ENCODE measurements around the gene USP53.
A peak's percentile ranks its signal among the peaks of the same experiment; 100 is the strongest.

Gene USP53

GRCh38 chr4:119209077-119209476, 3.4 kb upstream of the USP53 start:
- no peaks in the 10 kb centered on the region for H3K27me3 ChIP-seq (ENCODE audit: insufficient read depth, insufficient read length)
- H3K9ac ChIP-seq (ENCODE audit: insufficient read length, low read depth): no peak overlapping the region
- no peaks in the 10 kb centered on the region for H3K9me3 ChIP-seq (ENCODE audit: insufficient read depth, low read length)
- no peak overlapping the region for H3K4me3 ChIP-seq (ENCODE audit: insufficient read length, low read depth)
- no peaks in the 10 kb centered on the region for H3K36me3 ChIP-seq (ENCODE audit: insufficient read depth, insufficient read length, low read length)
- H3K4me1 ChIP-seq (ENCODE audit: insufficient read depth, insufficient read length): no peaks in the 10 kb centered on the region
- no peak for DNase-seq (ENCODE audit: low read depth, low spot score)
- TF ChIP-seq SUZ12 (IDR thresholded peaks at IDR 0.05; ENCODE audit: extremely low read depth, insufficient read depth, insufficient read length) (no peak), ZNF274 (IDR thresholded peaks at IDR 0.05; ENCODE audit: low read depth, low read length) (no peak), YY1 (IDR thresholded peaks at IDR 0.05; ENCODE audit: insufficient read depth, insufficient read length) (no peak)

GRCh38 chr4:119209586-119209985, 2.9 kb upstream of the USP53 start:
- no peak overlapping the region for H3K4me3 ChIP-seq (ENCODE audit: insufficient read length, low read depth)
- H3K4me1 ChIP-seq (ENCODE audit: insufficient read depth, insufficient read length): no peaks in the 10 kb centered on the region
- no peak for DNase-seq (ENCODE audit: low read depth, low spot score)
- H3K27me3 ChIP-seq (ENCODE audit: insufficient read depth, insufficient read length): no peaks in the 10 kb centered on the region
- no peak for TF ChIP-seq ZNF274 (IDR thresholded peaks at IDR 0.05; ENCODE audit: low read depth, low read length)
- no peak for TF ChIP-seq YY1 (IDR thresholded peaks at IDR 0.05; ENCODE audit: insufficient read depth, insufficient read length)
- no peak for TF ChIP-seq SUZ12 (IDR thresholded peaks at IDR 0.05; ENCODE audit: extremely low read depth, insufficient read depth, insufficient read length)
- H3K9ac ChIP-seq (ENCODE audit: insufficient read length, low read depth): no peak overlapping the region
- no peaks in the 10 kb centered on the region for H3K36me3 ChIP-seq (ENCODE audit: insufficient read depth, insufficient read length, low read length)
- H3K9me3 ChIP-seq (ENCODE audit: insufficient read depth, low read length): no peaks in the 10 kb centered on the region

DNA sequence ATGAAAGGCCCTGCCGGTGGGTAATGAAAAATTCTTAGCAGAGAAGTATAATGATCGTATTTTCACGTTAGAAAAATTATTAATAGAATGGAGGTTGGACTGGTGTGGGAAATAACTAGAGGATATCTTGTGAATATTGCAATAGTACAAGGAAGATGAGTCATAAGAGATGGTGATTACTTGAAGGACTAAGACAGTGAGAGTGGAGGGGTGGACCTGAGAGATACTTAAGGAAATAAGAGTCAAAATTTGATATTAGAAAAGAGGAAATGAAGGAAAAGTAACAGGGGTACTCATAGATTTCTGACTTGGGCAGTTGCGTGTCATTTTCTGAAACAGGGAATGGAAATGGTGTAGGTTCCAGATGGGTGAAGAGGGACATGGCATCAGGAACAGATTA, 1.7 kb upstream of the USP53 start:
- no peak for TF ChIP-seq SUZ12 (IDR thresholded peaks at IDR 0.05; ENCODE audit: extremely low read depth, insufficient read depth, insufficient read length)
- no peak for TF ChIP-seq ZNF274 (IDR thresholded peaks at IDR 0.05; ENCODE audit: low read depth, low read length)
- TF ChIP-seq YY1 (IDR thresholded peaks at IDR 0.05; ENCODE audit: insufficient read depth, insufficient read length): no peak
- no peaks in the 10 kb centered on the region for H3K9me3 ChIP-seq (ENCODE audit: insufficient read depth, low read length)
- H3K4me3 ChIP-seq (ENCODE audit: insufficient read length, low read depth): no peak overlapping the region
- H3K27me3 ChIP-seq (ENCODE audit: insufficient read depth, insufficient read length): no peaks in the 10 kb centered on the region
- DNase-seq (ENCODE audit: low read depth, low spot score): no peak
- H3K36me3 ChIP-seq (ENCODE audit: insufficient read depth, insufficient read length, low read length): no peaks in the 10 kb centered on the region
- no peak overlapping the region for H3K9ac ChIP-seq (ENCODE audit: insufficient read length, low read depth)
- no peaks in the 10 kb centered on the region for H3K4me1 ChIP-seq (ENCODE audit: insufficient read depth, insufficient read length)

- peak; percentile 36 for DNase-seq (ENCODE audit: low read depth, low spot score)
- TF ChIP-seq SUZ12 (IDR thresholded peaks at IDR 0.05; ENCODE audit: extremely low read depth, insufficient read depth, insufficient read length) (no peak), YY1 (IDR thresholded peaks at IDR 0.05; ENCODE audit: insufficient read depth, insufficient read length) (no peak), ZNF274 (IDR thresholded peaks at IDR 0.05; ENCODE audit: low read depth, low read length) (no peak)
- H3K9ac ChIP-seq (ENCODE audit: insufficient read length, low read depth): peak overlapping the region; percentile 89
These were observed 663 bp upstream of the USP53 start for GRCh38 chr4:119211867-119212233.

GRCh38 chr4:119212964-119213606, 572 bp downstream of the USP53 start:
- Histone ChIP-seq H3K4me1 (ENCODE audit: insufficient read depth, insufficient read length) (no peaks in the 10 kb centered on the region), H3K9ac (ENCODE audit: insufficient read length, low read depth) (peak overlapping the region; percentile 95), H3K36me3 (ENCODE audit: insufficient read depth, insufficient read length, low read length) (peaks cover 10% of the 10 kb centered on the region), H3K9me3 (ENCODE audit: insufficient read depth, low read length) (no peaks in the 10 kb centered on the region), H3K27me3 (ENCODE audit: insufficient read depth, insufficient read length) (no peaks in the 10 kb centered on the region), H3K4me3 (ENCODE audit: insufficient read length, low read depth) (peak overlapping the region; percentile 84)
- peak; percentile 80 for DNase-seq (ENCODE audit: low read depth, low spot score)
- TF ChIP-seq SUZ12 (IDR thresholded peaks at IDR 0.05; ENCODE audit: extremely low read depth, insufficient read depth, insufficient read length) (no peak), ZNF274 (IDR thresholded peaks at IDR 0.05; ENCODE audit: low read depth, low read length) (no peak), YY1 (IDR thresholded peaks at IDR 0.05; ENCODE audit: insufficient read depth, insufficient read length) (no peak)

More at GRCh38 chr4:119211867-119212233, 663 bp upstream of the USP53 start:
- H3K9me3 ChIP-seq (ENCODE audit: insufficient read depth, low read length): no peaks in the 10 kb centered on the region
- H3K4me1 ChIP-seq (ENCODE audit: insufficient read depth, insufficient read length): no peaks in the 10 kb centered on the region
- no peaks in the 10 kb centered on the region for H3K27me3 ChIP-seq (ENCODE audit: insufficient read depth, insufficient read length)
- peak overlapping the region; percentile 54 for H3K4me3 ChIP-seq (ENCODE audit: insufficient read length, low read depth)
- H3K36me3 ChIP-seq (ENCODE audit: insufficient read depth, insufficient read length, low read length): peaks cover under 1% of the 10 kb centered on the region

DNA sequence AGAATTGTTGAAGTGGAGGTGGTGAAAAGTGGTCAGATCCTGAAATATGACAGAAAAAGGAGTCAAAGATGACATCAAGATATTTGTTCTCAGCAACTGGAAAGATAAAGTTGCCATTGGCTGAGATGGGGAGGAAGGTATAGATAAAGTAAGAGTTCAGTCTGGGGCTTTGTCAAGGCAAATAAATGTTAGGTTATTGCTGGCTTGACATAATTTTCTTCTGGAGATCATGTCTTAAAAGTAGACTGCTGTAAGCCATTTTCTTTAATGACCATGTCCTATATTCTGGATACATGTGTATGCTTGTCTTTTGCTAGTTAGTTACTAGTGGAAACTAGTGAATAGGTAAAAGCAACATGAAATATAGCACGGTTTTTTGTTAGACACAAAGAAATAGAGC, 5.6 kb downstream of the USP53 start:
- no peak overlapping the region for H3K9ac ChIP-seq (ENCODE audit: insufficient read length, low read depth)
- DNase-seq (ENCODE audit: low read depth, low spot score): no peak
- no peaks in the 10 kb centered on the region for H3K4me1 ChIP-seq (ENCODE audit: insufficient read depth, insufficient read length)
- no peaks in the 10 kb centered on the region for H3K27me3 ChIP-seq (ENCODE audit: insufficient read depth, insufficient read length)
- no peaks in the 10 kb centered on the region for H3K9me3 ChIP-seq (ENCODE audit: insufficient read depth, low read length)
- H3K36me3 ChIP-seq (ENCODE audit: insufficient read depth, insufficient read length, low read length): peaks cover 33% of the 10 kb centered on the region
- H3K4me3 ChIP-seq (ENCODE audit: insufficient read length, low read depth): no peak overlapping the region
- no peak for TF ChIP-seq YY1 (IDR thresholded peaks at IDR 0.05; ENCODE audit: insufficient read depth, insufficient read length)
- TF ChIP-seq ZNF274 (IDR thresholded peaks at IDR 0.05; ENCODE audit: low read depth, low read length): no peak
- no peak for TF ChIP-seq SUZ12 (IDR thresholded peaks at IDR 0.05; ENCODE audit: extremely low read depth, insufficient read depth, insufficient read length)

DNA sequence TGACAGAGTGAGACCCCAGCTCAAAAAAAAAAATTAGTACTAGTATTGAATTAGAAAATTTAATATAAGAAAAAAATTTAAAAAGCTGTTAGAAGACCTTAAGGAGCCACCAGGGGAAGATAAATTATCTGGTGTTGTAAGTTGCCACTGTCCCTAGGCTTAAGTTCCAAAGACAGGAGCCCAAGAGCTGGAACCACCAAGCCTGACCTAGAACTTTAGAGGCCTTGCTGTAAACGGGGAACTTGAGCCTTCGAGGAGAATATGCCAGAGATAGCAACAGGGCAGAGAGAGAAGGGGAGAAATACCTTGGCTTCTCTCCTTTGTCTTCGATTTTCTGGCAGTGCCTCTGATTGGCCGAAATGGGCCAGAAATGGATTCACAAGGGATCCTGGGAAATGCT, 8.9 kb downstream of the USP53 start:
- no peak for TF ChIP-seq YY1 (IDR thresholded peaks at IDR 0.05; ENCODE audit: insufficient read depth, insufficient read length)
- TF ChIP-seq SUZ12 (IDR thresholded peaks at IDR 0.05; ENCODE audit: extremely low read depth, insufficient read depth, insufficient read length): no peak
- TF ChIP-seq ZNF274 (IDR thresholded peaks at IDR 0.05; ENCODE audit: low read depth, low read length): no peak
- no peak for DNase-seq (ENCODE audit: low read depth, low spot score)
- Histone ChIP-seq H3K36me3 (ENCODE audit: insufficient read depth, insufficient read length, low read length) (peaks cover 33% of the 10 kb centered on the region), H3K27me3 (ENCODE audit: insufficient read depth, insufficient read length) (no peaks in the 10 kb centered on the region), H3K4me3 (ENCODE audit: insufficient read length, low read depth) (no peak overlapping the region), H3K9ac (ENCODE audit: insufficient read length, low read depth) (no peak overlapping the region), H3K4me1 (ENCODE audit: insufficient read depth, insufficient read length) (no peaks in the 10 kb centered on the region), H3K9me3 (ENCODE audit: insufficient read depth, low read length) (no peaks in the 10 kb centered on the region)
